ENCODE data around the gene KLC1. TPM values are rescaled to one million over a fixed set of nuclear protein-coding genes. Genes with fewer than 3 reads are reported as not detected.

Gene KLC1
- total RNA-seq, 1 experiment from 2014 or later, result 216 TPM

- intact Hi-C loops (cut with micrococcal nuclease), result no loop called here
- H3K9me3 Mint-ChIP-seq (ENCODE audit: unreplicated experiment), result no peaks in the 10 kb centered on the region
- no peak for DNase-seq (ENCODE audit: unreplicated experiment)
- ChIA-PET CTCF (interaction anchor here (1.1 kb wide), 1 partner anchor 11 kb away, joined by 3 read pairs; the partner anchor contains the start of gene ZFYVE21), POLR2A (no interaction called here)
- no peak for TF ChIP-seq CTCF (IDR thresholded peaks at IDR 0.05; ENCODE audit: unreplicated experiment)
- no peaks in the 10 kb centered on the region for H3K4me1 Mint-ChIP-seq (ENCODE audit: insufficient read depth, unreplicated experiment)
- H3K27ac Mint-ChIP-seq (ENCODE audit: low read depth, unreplicated experiment), result no peak overlapping the region
- H3K36me3 Mint-ChIP-seq (ENCODE audit: insufficient read depth, unreplicated experiment), result peaks cover 51% of the 10 kb centered on the region
- no peaks in the 10 kb centered on the region for H3K27me3 Mint-ChIP-seq (ENCODE audit: insufficient read depth, unreplicated experiment)
- no TSS peak for BruUV-seq (replicated peaks)
- no peak overlapping the region for H3K4me3 Mint-ChIP-seq (ENCODE audit: unreplicated experiment)
These were observed 76.1 kb downstream of the KLC1 start for GRCh38 chr14:103705118-103705503.

GRCh38 chr14:103705504-103706284 lies 76.7 kb downstream of the KLC1 start:
- Mint-ChIP-seq H3K36me3 (ENCODE audit: insufficient read depth, unreplicated experiment) (peaks cover 49% of the 10 kb centered on the region), H3K9me3 (ENCODE audit: unreplicated experiment) (no peaks in the 10 kb centered on the region), H3K27ac (ENCODE audit: low read depth, unreplicated experiment) (no peak overlapping the region), H3K4me1 (ENCODE audit: insufficient read depth, unreplicated experiment) (peaks cover 2% of the 10 kb centered on the region), H3K27me3 (ENCODE audit: insufficient read depth, unreplicated experiment) (no peaks in the 10 kb centered on the region), H3K4me3 (ENCODE audit: unreplicated experiment) (no peak overlapping the region)
- no peak for TF ChIP-seq CTCF (IDR thresholded peaks at IDR 0.05; ENCODE audit: unreplicated experiment)
- POLR2A ChIA-PET, result no interaction called here
- CTCF ChIA-PET, result interaction anchor here (1.1 kb wide), 1 partner anchor 10 kb away, joined by 3 read pairs; the partner anchor contains the start of gene ZFYVE21
- intact Hi-C loops (cut with micrococcal nuclease), result no loop called here
- no TSS peak for BruUV-seq (replicated peaks)
- no peak for DNase-seq (ENCODE audit: unreplicated experiment)

- CTCF ChIA-PET, result no interaction called here
- no peak overlapping the region for H3K4me3 Mint-ChIP-seq (ENCODE audit: unreplicated experiment)
- no peaks in the 10 kb centered on the region for H3K9me3 Mint-ChIP-seq (ENCODE audit: unreplicated experiment)
- peaks cover 41% of the 10 kb centered on the region for H3K36me3 Mint-ChIP-seq (ENCODE audit: insufficient read depth, unreplicated experiment)
- no peaks in the 10 kb centered on the region for H3K27me3 Mint-ChIP-seq (ENCODE audit: insufficient read depth, unreplicated experiment)
- H3K27ac Mint-ChIP-seq (ENCODE audit: low read depth, unreplicated experiment), result no peak overlapping the region
- no peak for TF ChIP-seq CTCF (IDR thresholded peaks at IDR 0.05; ENCODE audit: unreplicated experiment)
- POLR2A ChIA-PET, result no interaction called here
- peaks cover 11% of the 10 kb centered on the region for H3K4me1 Mint-ChIP-seq (ENCODE audit: insufficient read depth, unreplicated experiment)
- no peak for DNase-seq (ENCODE audit: unreplicated experiment)
- intact Hi-C loops (cut with micrococcal nuclease), result no loop called here
- BruUV-seq (replicated peaks), result no TSS peak
These were observed 77.7 kb downstream of the KLC1 start for GRCh38 chr14:103706551-103707328.

Data from MCF 10A (cell line).